K562 (cell line): Measurements from ENCODE around the gene SLC7A10. TPM values are rescaled to one million over a fixed set of nuclear protein-coding genes. Genes with fewer than 3 reads are reported as not detected.

Source experiments
- ATAC-seq: fragments of 200-7000 bp; cut with Tn5 transposase; 3 replicates; pipeline ENCODE4 v1.9.1; 2020; ENCODE audit warnings: moderate library complexity
- BruUV-seq: library from RNA; stranded (reverse); fragments of 400-500 nt; replicated peaks from 2 replicates; lab custom pipeline; 2021; lab: Mats Ljungman, UMichigan
- CTCF ChIA-PET: fragments of 300-600 bp; formaldehyde crosslinking; extraction: SDS; loops from one replicate; lab custom pipeline; 2021; ENCODE audit warnings: low intra/inter-chr PET ratio; lab: Yijun Ruan, JAX
- POLR2A ChIA-PET: fragments of 300-600, 350-650 bp; sonication (Branson Sonifier 250); formaldehyde crosslinking; extraction: SDS; loops from one replicate; lab custom pipeline; 2021; ENCODE audit warnings: antibody characterized with exemption, inconsistent platforms; lab: Yijun Ruan, JAX
- DNase-seq, 4 experiments: peaks; one replicate each; pipeline versions ENCODE4 v3.0.0 to v3.0.0-alpha.2; 2011 to 2018; ENCODE audit warnings: low spot score in 3 of 4, mixed read lengths in 3 of 4; ENCODE audit errors: extremely low read depth in 1 of 4
- FAIRE-seq: peaks from 2 replicates; lab custom pipeline; 2011; peaks lifted over from hg19 to GRCh38; lab: Jason Lieb, UNC
- H2AFZ ChIP-seq: 2 replicates; pipeline ENCODE4 v1.6.0; 2011; ENCODE audit warnings: low read depth, low read length, control low read depth, inconsistent platforms
- H3K27ac ChIP-seq: fragments of 200-600 bp; 3 replicates; pipeline ENCODE4 v1.8.0; 2011; ENCODE audit warnings: low read depth, mild to moderate bottlenecking, control low read depth, inconsistent platforms, low read length, moderate library complexity, mixed read lengths; ENCODE audit errors: extremely low read depth
- H3K27me3 ChIP-seq, 2 experiments: fragments of 300-600 bp in 1 of 2; 2 replicates in 1 of 2; 3 replicates in 1 of 2; pipeline versions ENCODE4 v1.6.0 to v1.8.0; 2011; ENCODE audit warnings: inconsistent platforms in 2 of 2, low read length in 2 of 2, mild to moderate bottlenecking in 1 of 2, mixed read lengths in 1 of 2, moderate library complexity in 1 of 2; ENCODE audit not compliant: control insufficient read depth in 2 of 2, insufficient read depth in 2 of 2
- H3K36me3 ChIP-seq: fragments of 300-600 bp; 3 replicates; pipeline ENCODE4 v1.8.0; 2011; ENCODE audit warnings: mild to moderate bottlenecking, low read length, inconsistent platforms; ENCODE audit not compliant: control insufficient read depth, insufficient read depth
- H3K4me1 ChIP-seq, 2 experiments: fragments of 200-600 bp in 1 of 2; replicated peaks in 1 of 2; 2 replicates in 1 of 2; 3 replicates in 1 of 2; pipeline versions ENCODE4 v1.5.1 to v1.8.0; 2011; ENCODE audit warnings: inconsistent platforms in 2 of 2, low read length in 2 of 2, mild to moderate bottlenecking in 1 of 2, mixed read lengths in 1 of 2, moderate library complexity in 1 of 2; ENCODE audit not compliant: control insufficient read depth in 2 of 2, insufficient read depth in 2 of 2
- H3K4me2 ChIP-seq: 2 replicates; pipeline ENCODE4 v1.6.1; 2011; ENCODE audit warnings: low read length, control low read depth, inconsistent platforms, mixed read lengths; ENCODE audit not compliant: insufficient read depth
- H3K4me3 ChIP-seq: fragments of 200-600 bp; sonication (generic), shearing (Covaris generic); 2 replicates; pipeline ENCODE4 v1.5.1; 2016; ENCODE audit warnings: control low read depth, inconsistent platforms
- H3K79me2 ChIP-seq: fragments of 200-600 bp; 3 replicates; pipeline ENCODE4 v1.8.0; 2011; ENCODE audit warnings: low read length, inconsistent platforms; ENCODE audit not compliant: control insufficient read depth, insufficient read depth
- H3K9ac ChIP-seq, 2 experiments: 2 replicates each; pipeline versions ENCODE4 v1.6.0 to v1.6.1; 2011; ENCODE audit warnings: low read depth in 2 of 2, low read length in 2 of 2, control low read depth in 1 of 2, inconsistent platforms in 1 of 2, mild to moderate bottlenecking in 1 of 2, mixed read lengths in 1 of 2; ENCODE audit not compliant: insufficient read depth in 1 of 2
- H3K9me1 ChIP-seq: one replicate; pipeline ENCODE4 v1.6.0; 2011; ENCODE audit warnings: inconsistent platforms, mild to moderate bottlenecking, low read length, moderate library complexity; ENCODE audit not compliant: control insufficient read depth, insufficient read depth
- H3K9me3 ChIP-seq: replicated peaks from 2 replicates; pipeline ENCODE4 v1.5.1; 2011; ENCODE audit warnings: low read depth, low read length, inconsistent platforms; ENCODE audit not compliant: control insufficient read depth, insufficient read depth
- H4K20me1 ChIP-seq: replicated peaks from 2 replicates; pipeline ENCODE4 v1.6.1; 2011; ENCODE audit warnings: low read length, inconsistent platforms, mixed read lengths; ENCODE audit not compliant: control insufficient read depth, insufficient read depth
- DIDO1 ChIP-seq: fragments of 450-650 bp; IDR thresholded peaks from 2 replicates; pipeline ENCODE4 v1.6.1; 2016; ENCODE audit warnings: low read depth, missing biosample characterization, missing genetic modification characterization
- SRSF9 ChIP-seq: fragments of 200-400 bp; formaldehyde crosslinking; IDR thresholded peaks from 2 replicates; pipeline ENCODE4 v1.6.1; 2017; ENCODE audit warnings: low read depth, low read length, borderline replicate concordance
- U2AF1 ChIP-seq: fragments of 200-400 bp; formaldehyde crosslinking; optimal IDR thresholded peaks from 2 replicates; pipeline ENCODE3; 2017; ENCODE audit warnings: mild to moderate bottlenecking, low read depth, low read length, moderate library complexity
- USF2 ChIP-seq: sonication (generic); formaldehyde crosslinking; IDR thresholded peaks from 2 replicates; pipeline ENCODE4 v1.5.0; 2020; ENCODE audit warnings: missing genetic modification reagents
- ZNF184 ChIP-seq: sonication (generic); formaldehyde crosslinking; IDR thresholded peaks from 2 replicates; pipeline ENCODE4 v1.5.0; 2020; ENCODE audit warnings: missing genetic modification reagents
- ZNF586 ChIP-seq: fragments of 450-650 bp; formaldehyde crosslinking; conservative IDR thresholded peaks from 2 replicates; pipeline ENCODE4 v1.4.0; 2020; ENCODE audit warnings: mild to moderate bottlenecking, moderate library complexity
- WGBS: fragments of 100-300 bp; shearing (Covaris generic); methylation state at CpG from one replicate; pipeline ENCODE4 v1.1.6; 2016; ENCODE audit warnings: low coverage, mixed read lengths; ENCODE audit not compliant: insufficient coverage; ENCODE audit errors: missing lambda C conversion rate; 5-methylcytosine and 5-hydroxymethylcytosine counted together
- in situ Hi-C: fragments of 300-500 bp; cut with MboI; formaldehyde crosslinking; loops from 4 replicates; pipeline ENCODE4 v1.15.0; 2018; ENCODE audit warnings: inconsistent platforms, mixed read lengths
- intact Hi-C: fragments of 100-400 bp; cut with micrococcal nuclease; formaldehyde crosslinking; loops from 2 replicates; pipeline ENCODE4 v1.14.2; 2022
- polyA plus RNA-seq, 8 experiments: library from polyadenylated mRNA; depleted of rRNA in 4 of 8; stranded (reverse) in 5 of 8; unstranded in 3 of 8; fragments of >200 nt; fragmentation: Nextera tagmentation in 2 of 8; fragmentation: Illumina TruSeq in 1 of 8; extraction: Ambion mirVana in 2 of 8; extraction: Trizol in 1 of 8; gene quantifications; 2 replicates each; pipeline versions ENCODE4 v1.2.1 to v1.2.3, GENCODE V29; 2011 to 2014; ENCODE audit warnings: inconsistent platforms in 1 of 8, missing spikeins in 1 of 8
- total RNA-seq, 7 experiments: library from RNA; depleted of rRNA in 6 of 7; stranded (reverse); fragments of >200 nt in 6 of 7; fragmentation: Illumina TruSeq in 2 of 7; extraction: Trizol in 2 of 7; gene quantifications; 2 replicates each; pipeline versions ENCODE4 v1.2.1 to v1.2.3, GENCODE V29; 2011 to 2021; ENCODE audit warnings: low replicate concordance in 1 of 7
- TF ChIP-seq, protein P1 (sequence below): fragments of 450-650 bp; formaldehyde crosslinking; IDR thresholded peaks from 2 replicates; pipeline ENCODE4 v1.4.0; 2020; ENCODE audit warnings: mild to moderate bottlenecking, moderate library complexity

The SLC7A10 gene
- total and polyA plus RNA-seq, 9 of the 15 experiments (the other 6 are each of a cell fraction or from before 2014, with no cell fraction given), result 0.07 TPM; not detected in 8

DNA sequence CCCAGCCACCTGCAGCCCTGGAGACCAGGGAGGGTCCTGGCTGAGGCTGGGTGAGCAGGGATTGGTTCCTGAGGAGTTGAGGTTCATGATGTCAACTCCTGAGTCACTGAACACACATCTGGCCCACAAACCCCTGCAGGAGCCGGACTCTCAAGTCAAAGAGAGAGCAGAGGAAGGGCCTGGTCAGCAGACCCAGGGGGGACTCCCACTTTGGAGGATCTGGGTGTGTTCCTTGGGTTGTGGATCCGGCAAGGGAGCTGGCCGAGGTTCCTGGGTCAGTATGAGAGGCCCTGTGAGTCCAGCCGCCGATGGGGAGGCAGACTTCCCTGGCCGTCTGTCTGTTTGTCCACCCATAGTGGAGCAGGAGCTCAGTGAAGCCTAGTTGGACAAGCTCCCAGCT, 4.0 kb downstream of the SLC7A10 start:
- peaks cover 0 to 15% of the 10 kb centered on the region in 2 experiments; a peak in 2 of 5 replicates for H3K4me1 ChIP-seq
- no peak for FAIRE-seq
- no peaks in the 10 kb centered on the region for H3K9me1 ChIP-seq
- no TSS peak for BruUV-seq
- H2AFZ ChIP-seq, result no peak overlapping the region
- H3K27me3 ChIP-seq, result peaks cover 38 to 70% of the 10 kb centered on the region in 2 experiments
- no peaks in the 10 kb centered on the region for H3K79me2 ChIP-seq
- TF ChIP-seq U2AF1 (no peak), DIDO1 (tag) (no peak), ZNF184 (CRISPR knock-in tag) (no peak), USF2 (no peak), ZNF586 (CRISPR knock-in tag) (no peak), SRSF9 (no peak)
- TF ChIP-seq, protein P1, sequence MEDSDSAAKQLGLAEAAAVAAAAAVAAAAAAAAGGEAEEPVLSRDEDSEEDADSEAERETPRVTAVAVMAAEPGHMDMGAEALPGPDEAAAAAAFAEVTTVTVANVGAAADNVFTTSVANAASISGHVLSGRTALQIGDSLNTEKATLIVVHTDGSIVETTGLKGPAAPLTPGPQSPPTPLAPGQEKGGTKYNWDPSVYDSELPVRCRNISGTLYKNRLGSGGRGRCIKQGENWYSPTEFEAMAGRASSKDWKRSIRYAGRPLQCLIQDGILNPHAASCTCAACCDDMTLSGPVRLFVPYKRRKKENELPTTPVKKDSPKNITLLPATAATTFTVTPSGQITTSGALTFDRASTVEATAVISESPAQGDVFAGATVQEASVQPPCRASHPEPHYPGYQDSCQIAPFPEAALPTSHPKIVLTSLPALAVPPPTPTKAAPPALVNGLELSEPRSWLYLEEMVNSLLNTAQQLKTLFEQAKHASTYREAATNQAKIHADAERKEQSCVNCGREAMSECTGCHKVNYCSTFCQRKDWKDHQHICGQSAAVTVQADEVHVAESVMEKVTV, result no peak
- ChIA-PET CTCF (interaction anchor here (0.8 kb wide), 1 partner anchor 31 kb away, joined by 3 read pairs; no protein-coding TSS in a partner anchor), POLR2A (interaction anchor here (0.6 to 1.2 kb wide), 2 partner anchors 38 to 246 kb away, joined by 3 to 5 read pairs; no protein-coding TSS in a partner anchor)
- no peak overlapping the region for H3K9ac ChIP-seq
- peaks cover 8% of the 10 kb centered on the region for H4K20me1 ChIP-seq
- in situ Hi-C loops (no loop called here), intact Hi-C loops (no loop called here)
- no peak overlapping the region for H3K4me3 ChIP-seq
- 2% methylated on average over 6 of the region's 6 CpGs for WGBS
- ATAC-seq, result no peak
- DNase-seq, result no peak
- no peaks in the 10 kb centered on the region for H3K9me3 ChIP-seq
- no peak overlapping the region for H3K27ac ChIP-seq
- H3K36me3 ChIP-seq, result no peaks in the 10 kb centered on the region
- no peak overlapping the region for H3K4me2 ChIP-seq
